Right lobe of liver (tissue), 4 donors: Measurements from ENCODE around the gene FMN1.

ENCODE experiments used
- CTCF ChIP-seq, 4 donors: fragments of 200-600 bp in 3 of 4; fragments of 450-650 bp in 1 of 4; IDR thresholded peaks; one replicate each; pipeline versions ENCODE4 v1.5.1 to v1.8.0; 2016 to 2022; ENCODE audit warnings: antibody characterized with exemption in 4 of 4, mild to moderate bottlenecking in 2 of 4
- POLR2A ChIP-seq: fragments of 450-650 bp; IDR thresholded peaks from one replicate; pipeline ENCODE4 v1.6.1; 2017; ENCODE audit warnings: antibody characterized with exemption, mild to moderate bottlenecking
- donor health status: DM: no; HTN: no; CAD: no.
- donor health status: DM: no; HTN: no; CAD: no.
- donor health status: DM: no; HTN: yes; CAD: no.

- no peak for TF ChIP-seq POLR2A
- no peak for TF ChIP-seq CTCF (IDR thresholded peaks at IDR 0.05)
Observed at GRCh38 chr15:32826685-32827084, 367.8 kb downstream of the FMN1 start.
